Activated CD4-positive, alpha-beta memory T cell treated with anti-CD3 and anti-CD28 coated beads, Interleukin-2, amount 10 ng/mL, durations not matched to agents 7 days and 5 days (primary cell): Measurements from ENCODE around the gene RTRAF. TPM values are rescaled to one million over a fixed set of nuclear protein-coding genes. Genes with fewer than 3 reads are reported as not detected.

Experiments used
- CTCF ChIA-PET: fragments of 350-600 bp; sonication (Branson Sonifier 250); formaldehyde crosslinking; loops from one replicate; lab custom pipeline; 2021; ENCODE audit warnings: antibody characterized with exemption, inconsistent platforms; lab: Charles Lee
- POLR2A ChIA-PET: fragments of 350-600 bp; sonication (Branson Sonifier 250); formaldehyde crosslinking; loops from one replicate; lab custom pipeline; 2021; ENCODE audit warnings: antibody characterized with exemption; lab: Charles Lee
- DNase-seq: peaks from one replicate; pipeline ENCODE4 v3.0.0-alpha.2; 2020
- H3K27ac Mint-ChIP-seq: one replicate; pipeline ENCODE4 v1.8.0; 2021; ENCODE audit warnings: mild to moderate bottlenecking, mixed read lengths
- H3K27me3 Mint-ChIP-seq: one replicate; pipeline ENCODE4 v1.8.0; 2021; ENCODE audit warnings: mixed read lengths
- H3K36me3 Mint-ChIP-seq: one replicate; pipeline ENCODE4 v1.8.0; 2021; ENCODE audit warnings: low read depth, mixed read lengths
- H3K4me1 Mint-ChIP-seq: one replicate; pipeline ENCODE4 v1.8.0; 2021; ENCODE audit warnings: mixed read lengths
- H3K4me3 Mint-ChIP-seq: one replicate; pipeline ENCODE4 v1.8.0; 2021; ENCODE audit warnings: mild to moderate bottlenecking, mixed read lengths
- H3K9me3 Mint-ChIP-seq: one replicate; pipeline ENCODE4 v1.8.0; 2021; ENCODE audit warnings: mixed read lengths
- total RNA-seq, 2 experiments: library from RNA; stranded (reverse); gene quantifications; one replicate each; pipeline ENCODE4 v1.2.3, GENCODE V29; 2021

RTRAF gene
- total RNA-seq, 2 experiments from 2014 or later = 175 to 188 TPM

- CTCF ChIA-PET = interaction anchor here (4.5 kb wide), 1 partner anchor 8 kb away, joined by 21 read pairs; no protein-coding TSS in a partner anchor
- no peak for DNase-seq
- Mint-ChIP-seq H3K27ac (no peak overlapping the region), H3K9me3 (no peaks in the 10 kb centered on the region), H3K4me1 (no peaks in the 10 kb centered on the region), H3K4me3 (no peak overlapping the region), H3K36me3 (peaks cover 50% of the 10 kb centered on the region), H3K27me3 (no peaks in the 10 kb centered on the region)
- POLR2A ChIA-PET = no interaction called here
Measured at GRCh38 chr14:51969852-51970540, 19.4 kb upstream of the RTRAF start.

DNA sequence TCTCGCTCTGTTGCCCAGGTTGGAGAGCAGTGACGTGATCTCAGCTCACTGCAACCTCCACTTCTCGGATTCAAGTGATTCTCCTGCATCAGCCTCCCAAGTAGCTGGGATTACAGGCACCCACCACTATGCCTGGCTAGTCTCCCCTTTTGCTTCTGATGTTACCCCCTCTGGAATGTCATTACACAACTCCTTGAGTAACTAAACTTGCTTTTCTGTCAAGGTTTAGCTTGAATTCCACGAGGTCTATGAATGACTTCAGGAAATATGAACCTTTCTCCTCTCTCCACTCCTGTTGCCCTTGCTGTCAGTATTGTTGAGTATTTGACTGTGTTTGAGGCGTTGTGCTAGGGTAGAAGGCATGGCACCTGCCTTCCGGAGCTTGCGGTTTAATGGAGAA is 16.8 kb upstream of the RTRAF start:
- Mint-ChIP-seq H3K9me3 (no peaks in the 10 kb centered on the region), H3K4me3 (no peak overlapping the region), H3K27me3 (no peaks in the 10 kb centered on the region), H3K27ac (no peak overlapping the region), H3K4me1 (no peaks in the 10 kb centered on the region), H3K36me3 (peaks cover 31% of the 10 kb centered on the region)
- DNase-seq = no peak
- POLR2A ChIA-PET = no interaction called here
- CTCF ChIA-PET = no interaction called here

GRCh38 chr14:51977075-51977474 is 12.3 kb upstream of the RTRAF start:
- no peaks in the 10 kb centered on the region for H3K9me3 Mint-ChIP-seq
- ChIA-PET CTCF (interaction anchor here (0.7 to 2.4 kb wide), 6 partner anchors 8 to 422 kb away, joined by 3 to 21 read pairs (median 8); partner anchors contain the start of genes FRMD6 and GNG2), POLR2A (interaction anchor here (2.1 kb wide), 1 partner anchor 13 kb away, joined by 6 read pairs; the partner anchor contains the start of gene RTRAF)
- H3K27ac Mint-ChIP-seq = no peak overlapping the region
- no peak overlapping the region for H3K4me3 Mint-ChIP-seq
- peaks cover 1% of the 10 kb centered on the region for H3K27me3 Mint-ChIP-seq
- no peak for DNase-seq
- no peaks in the 10 kb centered on the region for H3K36me3 Mint-ChIP-seq
- peaks cover 23% of the 10 kb centered on the region for H3K4me1 Mint-ChIP-seq

GRCh38 chr14:51978681-51979085 is 10.7 kb upstream of the RTRAF start:
- no peaks in the 10 kb centered on the region for H3K36me3 Mint-ChIP-seq
- no peak overlapping the region for H3K4me3 Mint-ChIP-seq
- H3K27ac Mint-ChIP-seq = no peak overlapping the region
- DNase-seq = no peak
- peaks cover 1% of the 10 kb centered on the region for H3K27me3 Mint-ChIP-seq
- H3K4me1 Mint-ChIP-seq = peaks cover 23% of the 10 kb centered on the region
- ChIA-PET POLR2A (interaction anchor here (1.2 to 2.7 kb wide), 5 partner anchors 11 to 132 kb away, joined by 3 to 12 read pairs (median 4); partner anchors contain the start of genes GNG2 and RTRAF), CTCF (interaction anchor here (0.6 to 2.4 kb wide), 23 partner anchors 9 to 1488 kb away, joined by 3 to 21 read pairs (median 4); partner anchors contain the start of genes FRMD6, GNG2 and RTRAF)
- no peaks in the 10 kb centered on the region for H3K9me3 Mint-ChIP-seq

GRCh38 chr14:51979088-51979709 is 10.1 kb upstream of the RTRAF start:
- Mint-ChIP-seq H3K36me3 (no peaks in the 10 kb centered on the region), H3K4me3 (no peak overlapping the region), H3K27ac (no peak overlapping the region), H3K27me3 (peaks cover 1% of the 10 kb centered on the region), H3K4me1 (peaks cover 23% of the 10 kb centered on the region), H3K9me3 (no peaks in the 10 kb centered on the region)
- DNase-seq = peak; percentile 83
- ChIA-PET CTCF (interaction anchor here (0.6 to 2.4 kb wide), 21 partner anchors 9 to 1489 kb away, joined by 3 to 21 read pairs (median 5); partner anchors contain the start of genes FRMD6, GNG2 and RTRAF), POLR2A (interaction anchor here (1.2 to 2.7 kb wide), 6 partner anchors 11 to 133 kb away, joined by 3 to 12 read pairs (median 5); partner anchors contain the start of genes GNG2 and RTRAF)

GRCh38 chr14:51981218-51981854 is 8.0 kb upstream of the RTRAF start:
- H3K4me3 Mint-ChIP-seq = no peak overlapping the region
- H3K27ac Mint-ChIP-seq = no peak overlapping the region
- POLR2A ChIA-PET = interaction anchor here (1.8 kb wide), 1 partner anchor 9 kb away, joined by 8 read pairs; the partner anchor contains the start of gene RTRAF
- peaks cover 1% of the 10 kb centered on the region for H3K27me3 Mint-ChIP-seq
- DNase-seq = no peak
- peaks cover 23% of the 10 kb centered on the region for H3K4me1 Mint-ChIP-seq
- CTCF ChIA-PET = interaction anchor here (1.9 kb wide), 1 partner anchor 121 kb away, joined by 7 read pairs; the partner anchor contains the start of gene GNG2
- no peaks in the 10 kb centered on the region for H3K36me3 Mint-ChIP-seq
- no peaks in the 10 kb centered on the region for H3K9me3 Mint-ChIP-seq

GRCh38 chr14:51988221-51988620 is 1.1 kb upstream of the RTRAF start:
- CTCF ChIA-PET = interaction anchor here (0.6 to 1.3 kb wide), 2 partner anchors 10 to 312 kb away, joined by 3 to 6 read pairs; no protein-coding TSS in a partner anchor

GRCh38 chr14:51990488-51990887 is 1.1 kb downstream of the RTRAF start:
- Mint-ChIP-seq H3K36me3 (peaks cover 34% of the 10 kb centered on the region), H3K27ac (peak overlapping the region; percentile 91), H3K4me1 (peaks cover 41% of the 10 kb centered on the region), H3K4me3 (peak overlapping the region; percentile 93), H3K27me3 (no peaks in the 10 kb centered on the region), H3K9me3 (no peaks in the 10 kb centered on the region)
- CTCF ChIA-PET = no interaction called here
- POLR2A ChIA-PET = interaction anchor here (0.6 to 2.3 kb wide), 8 partner anchors 10 to 752 kb away, joined by 3 to 8 read pairs (median 4); no protein-coding TSS in a partner anchor
- DNase-seq = no peak

More at GRCh38 chr14:51988221-51988620, 1.1 kb upstream of the RTRAF start:
- Mint-ChIP-seq H3K9me3 (no peaks in the 10 kb centered on the region), H3K36me3 (peaks cover 15% of the 10 kb centered on the region), H3K27me3 (no peaks in the 10 kb centered on the region), H3K4me1 (peaks cover 28% of the 10 kb centered on the region), H3K4me3 (no peak overlapping the region), H3K27ac (no peak overlapping the region)
- POLR2A ChIA-PET = interaction anchor here (0.7 to 1.7 kb wide), 4 partner anchors 13 to 564 kb away, joined by 3 to 6 read pairs (median 3); partner anchors contain the start of genes GNG2 and TXNDC16
- DNase-seq = no peak

DNA sequence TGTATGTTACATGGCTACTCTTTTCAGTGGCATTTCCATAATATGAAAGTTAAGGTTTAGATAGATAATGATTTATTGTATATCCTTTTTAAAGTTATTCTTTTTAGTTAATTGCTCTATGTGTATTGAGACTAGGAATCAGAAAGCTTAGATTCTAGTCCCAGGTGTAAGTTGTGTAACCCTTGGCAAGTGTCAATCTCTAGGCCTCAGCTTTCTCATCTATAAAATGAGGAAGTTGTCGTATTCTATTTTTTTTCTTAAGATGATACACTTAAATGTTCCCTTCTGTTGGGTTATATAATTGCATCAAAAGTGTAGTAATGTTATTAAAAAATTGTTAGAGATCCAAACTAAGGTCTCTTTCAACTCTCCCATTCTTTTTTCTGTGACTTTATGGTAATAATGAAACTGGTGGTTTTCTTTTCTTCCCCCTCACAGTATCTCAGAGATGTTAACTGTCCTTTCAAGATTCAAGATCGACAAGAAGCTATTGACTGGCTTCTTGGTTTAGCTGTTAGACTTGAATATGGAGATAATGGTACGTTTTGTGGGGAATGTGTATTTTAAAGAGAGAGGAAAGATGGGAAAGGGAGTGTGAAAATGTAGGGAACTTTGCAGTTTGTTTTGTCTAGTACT is 4.1 kb downstream of the RTRAF start:
- ChIA-PET POLR2A (interaction anchor here (1.4 kb wide), 1 partner anchor 22 kb away, joined by 3 read pairs; no protein-coding TSS in a partner anchor), CTCF (interaction anchor here (0.8 to 1.6 kb wide), 3 partner anchors 13 to 279 kb away, joined by 3 to 6 read pairs (median 3); no protein-coding TSS in a partner anchor)
- Mint-ChIP-seq H3K4me3 (no peak overlapping the region), H3K27me3 (no peaks in the 10 kb centered on the region), H3K36me3 (peaks cover 48% of the 10 kb centered on the region), H3K9me3 (no peaks in the 10 kb centered on the region), H3K27ac (no peak overlapping the region), H3K4me1 (peaks cover 44% of the 10 kb centered on the region)
- no peak for DNase-seq

- DNase-seq = no peak
- Mint-ChIP-seq H3K4me1 (peaks cover 29% of the 10 kb centered on the region), H3K4me3 (no peak overlapping the region), H3K36me3 (peaks cover 63% of the 10 kb centered on the region), H3K9me3 (no peaks in the 10 kb centered on the region), H3K27ac (no peak overlapping the region), H3K27me3 (no peaks in the 10 kb centered on the region)
- CTCF ChIA-PET = interaction anchor here (0.6 to 2.4 kb wide), 12 partner anchors 10 to 344 kb away, joined by 3 to 9 read pairs (median 3); no protein-coding TSS in a partner anchor
- POLR2A ChIA-PET = interaction anchor here (1.0 kb wide), 1 partner anchor 10 kb away, joined by 3 read pairs; no protein-coding TSS in a partner anchor
Measured at GRCh38 chr14:51996148-51996746, 6.9 kb downstream of the RTRAF start.

- Mint-ChIP-seq H3K4me1 (peaks cover 15% of the 10 kb centered on the region), H3K36me3 (peaks cover 72% of the 10 kb centered on the region), H3K4me3 (no peak overlapping the region), H3K9me3 (no peaks in the 10 kb centered on the region), H3K27me3 (no peaks in the 10 kb centered on the region), H3K27ac (no peak overlapping the region)
- DNase-seq = no peak
- ChIA-PET POLR2A (no interaction called here), CTCF (no interaction called here)
Measured at GRCh38 chr14:51998348-51998747, 9.0 kb downstream of the RTRAF start.
